Nephron progenitor cell (in vitro differentiated cells): ENCODE measurements around the gene NAP1L1.
"Not testable (repeated sequence)": the region's sequence is repeated elsewhere in the genome, so short reads cannot be mapped to it uniquely, and the experiment has no call there.

Experiments used
- DNase-seq: peaks from one replicate; pipeline ENCODE4 v3.0.0; 2021
- H3K27ac Mint-ChIP-seq: 2 replicates; pipeline ENCODE4 v1.8.0; 2021; ENCODE audit warnings: mild to moderate bottlenecking, moderate library complexity, mixed read lengths
- H3K27me3 Mint-ChIP-seq: 2 replicates; pipeline ENCODE4 v1.8.0; 2021; ENCODE audit warnings: mild to moderate bottlenecking, low read depth, mixed read lengths; ENCODE audit not compliant: poor library complexity
- H3K36me3 Mint-ChIP-seq: 2 replicates; pipeline ENCODE4 v1.8.0; 2021; ENCODE audit warnings: low read depth, mixed read lengths
- H3K4me1 Mint-ChIP-seq: 2 replicates; pipeline ENCODE4 v1.8.0; 2021; ENCODE audit warnings: mixed read lengths
- H3K4me3 Mint-ChIP-seq: 2 replicates; pipeline ENCODE4 v1.8.0; 2021; ENCODE audit warnings: mild to moderate bottlenecking, moderate library complexity, mixed read lengths
- H3K9me3 Mint-ChIP-seq: 2 replicates; pipeline ENCODE4 v1.8.0; 2021; ENCODE audit warnings: mild to moderate bottlenecking, moderate library complexity, mixed read lengths
- CTCF ChIP-seq: fragments of 200-600 bp; sonication (generic); IDR thresholded peaks from 2 replicates; pipeline ENCODE4 v1.5.0; 2021; ENCODE audit warnings: antibody characterized with exemption

Gene NAP1L1

GRCh38 chr12:75991753-75992152, 92.7 kb downstream of the NAP1L1 start:
- Mint-ChIP-seq H3K4me3 (no peak overlapping the region), H3K9me3 (peaks cover 32% of the 10 kb centered on the region), H3K4me1 (peaks cover 12% of the 10 kb centered on the region), H3K27ac (no peak overlapping the region), H3K36me3 (peaks cover 14% of the 10 kb centered on the region), H3K27me3 (peaks cover 14% of the 10 kb centered on the region)
- no peak for DNase-seq
- TF ChIP-seq CTCF, result no peak

GRCh38 chr12:75990189-75990912, 94.1 kb downstream of the NAP1L1 start:
- no peak for TF ChIP-seq CTCF
- H3K36me3 Mint-ChIP-seq, result peaks cover 14% of the 10 kb centered on the region
- no peak overlapping the region for H3K27ac Mint-ChIP-seq
- no peak for DNase-seq
- H3K4me1 Mint-ChIP-seq, result peaks cover 12% of the 10 kb centered on the region
- peaks cover 14% of the 10 kb centered on the region for H3K27me3 Mint-ChIP-seq
- peaks cover 32% of the 10 kb centered on the region for H3K9me3 Mint-ChIP-seq
- H3K4me3 Mint-ChIP-seq, result no peak overlapping the region

GRCh38 chr12:75987709-75988108, 96.8 kb downstream of the NAP1L1 start:
- not testable (repeated sequence) for H3K27ac Mint-ChIP-seq, H3K4me3 Mint-ChIP-seq, DNase-seq
- H3K27me3 Mint-ChIP-seq, result peaks cover 12% of the 10 kb centered on the region
- H3K9me3 Mint-ChIP-seq, result peaks cover 32% of the 10 kb centered on the region
- peaks cover 10% of the 10 kb centered on the region for H3K4me1 Mint-ChIP-seq
- peaks cover 14% of the 10 kb centered on the region for H3K36me3 Mint-ChIP-seq
